SK-N-SH (cell line): Measurements from ENCODE around the gene BABAM2. TPM values are rescaled to one million over a fixed set of nuclear protein-coding genes. Genes with fewer than 3 reads are reported as not detected.
A peak's percentile ranks its signal among the peaks of the same experiment; 100 is the strongest.

Experiments used
- CTCF ChIA-PET: fragments of 300-600, 350-600 bp; formaldehyde crosslinking; extraction: SDS; loops from one replicate; lab custom pipeline; 2021; lab: Yijun Ruan, JAX
- POLR2A ChIA-PET: fragments of 350-600 bp; sonication (Branson Sonifier 250); formaldehyde crosslinking; extraction: SDS; loops from one replicate; lab custom pipeline; 2020; ENCODE audit warnings: antibody characterized with exemption, inconsistent platforms; lab: Yijun Ruan, JAX
- DNase-seq: peaks from one replicate; pipeline ENCODE4 v3.0.0; 2012
- H2AFZ ChIP-seq: fragments of 200-600 bp; sonication (generic); 2 replicates; pipeline ENCODE4 v1.8.1; 2016; ENCODE audit warnings: antibody characterized with exemption, mild to moderate bottlenecking, low read depth
- H3F3A ChIP-seq: fragments of 200-600 bp; sonication (generic); replicated peaks from 2 replicates; pipeline ENCODE3; 2016; ENCODE audit warnings: antibody characterized with exemption, mild to moderate bottlenecking; ENCODE audit not compliant: insufficient read depth
- H3K27ac ChIP-seq, 2 experiments: fragments of 200-500 bp in 1 of 2; fragments of 200-600 bp in 1 of 2; sonication (Bioruptor generic) in 1 of 2; sonication (generic), shearing (Covaris generic) in 1 of 2; 2 replicates each; pipeline versions ENCODE4 v1.5.1 to v1.6.1; 2014 to 2016; ENCODE audit warnings: low read depth in 2 of 2, inconsistent platforms in 1 of 2, low read length in 1 of 2, mild to moderate bottlenecking in 1 of 2, mixed read lengths in 1 of 2
- H3K27me3 ChIP-seq: fragments of 200-600 bp; sonication (generic), shearing (Covaris generic); 2 replicates; pipeline ENCODE4 v1.6.1; 2016; ENCODE audit warnings: mixed run types; ENCODE audit not compliant: insufficient read depth
- H3K36me3 ChIP-seq, 2 experiments: fragments of 200-500 bp in 1 of 2; fragments of 200-600 bp in 1 of 2; sonication (Bioruptor generic) in 1 of 2; sonication (generic) in 1 of 2; replicated peaks in 1 of 2; 2 replicates each; pipeline versions ENCODE3 to v1.5.1; 2014 to 2016; ENCODE audit warnings: low read length in 1 of 2, mild to moderate bottlenecking in 1 of 2; ENCODE audit not compliant: insufficient read depth in 2 of 2, control insufficient read depth in 1 of 2
- H3K4me1 ChIP-seq, 2 experiments: fragments of 200-500 bp in 1 of 2; fragments of 200-600 bp in 1 of 2; sonication (Bioruptor generic) in 1 of 2; sonication (generic), shearing (Covaris generic) in 1 of 2; 2 replicates each; pipeline versions ENCODE4 v1.5.1 to v1.6.1; 2014 to 2016; ENCODE audit warnings: low read depth in 1 of 2, low read length in 1 of 2, mixed run types in 1 of 2; ENCODE audit not compliant: insufficient read depth in 2 of 2, control insufficient read depth in 1 of 2
- H3K4me2 ChIP-seq: fragments of 200-600 bp; sonication (generic), shearing (Covaris generic); 2 replicates; pipeline ENCODE4 v1.6.1; 2017; ENCODE audit warnings: mixed run types
- H3K4me3 ChIP-seq, 2 experiments: fragments of 200-500 bp in 1 of 2; fragments of 200-600 bp in 1 of 2; sonication (Bioruptor generic) in 1 of 2; sonication (generic), shearing (Covaris generic) in 1 of 2; 2 replicates each; pipeline versions ENCODE4 v1.5.1 to v1.8.1; 2014 to 2016; ENCODE audit warnings: low read depth in 2 of 2, inconsistent platforms in 1 of 2, low read length in 1 of 2, mild to moderate bottlenecking in 1 of 2, mixed read lengths in 1 of 2, moderate library complexity in 1 of 2
- H3K79me2 ChIP-seq: fragments of 200-600 bp; sonication (generic); 2 replicates; pipeline ENCODE4 v1.8.1; 2017; ENCODE audit warnings: mild to moderate bottlenecking; ENCODE audit not compliant: insufficient read depth
- H3K9ac ChIP-seq: fragments of 200-600 bp; sonication (generic); 2 replicates; pipeline ENCODE4 v1.6.1; 2017; ENCODE audit warnings: mixed run types
- H3K9me2 ChIP-seq: fragments of 200-600 bp; sonication (generic); 2 replicates; pipeline ENCODE4 v1.6.1; 2017; ENCODE audit warnings: mixed run types
- H3K9me3 ChIP-seq: fragments of 200-600 bp; sonication (generic); 2 replicates; pipeline ENCODE4 v1.6.1; 2017; ENCODE audit warnings: mixed run types, mild to moderate bottlenecking, moderate library complexity
- H4K20me1 ChIP-seq: fragments of 200-600 bp; sonication (generic); 2 replicates; pipeline ENCODE4 v1.6.1; 2017; ENCODE audit warnings: mild to moderate bottlenecking, mixed run types; ENCODE audit not compliant: insufficient read depth
- ELF1 ChIP-seq: IDR thresholded peaks from 2 replicates; pipeline ENCODE4 v1.4.0; 2012
- EP300 ChIP-seq, 2 experiments: IDR thresholded peaks; 2 replicates each; pipeline versions ENCODE4 v1.4.0 to v1.6.1; 2012; ENCODE audit warnings: borderline replicate concordance in 1 of 2, low read depth in 1 of 2, low read length in 1 of 2
- FOXJ3 ChIP-seq: sonication (generic); formaldehyde crosslinking; IDR thresholded peaks from 2 replicates; pipeline ENCODE4 v1.5.1; 2020; ENCODE audit warnings: mild to moderate bottlenecking, missing genetic modification reagents
- GATA2 ChIP-seq: sonication (generic); formaldehyde crosslinking; IDR thresholded peaks from 2 replicates; pipeline ENCODE4 v1.5.0; 2020; ENCODE audit warnings: mild to moderate bottlenecking, missing genetic modification reagents
- IRF3 ChIP-seq: fragments of 150-350 bp; IDR thresholded peaks from 2 replicates; pipeline ENCODE4 v1.6.1; 2016; ENCODE audit warnings: mild to moderate bottlenecking, low read depth, low read length
- JUND ChIP-seq: IDR thresholded peaks from 2 replicates; pipeline ENCODE4 v1.4.0; 2012
- MEF2A ChIP-seq: IDR thresholded peaks from 2 replicates; pipeline ENCODE4 v1.4.0; 2012; ENCODE audit warnings: low read depth, borderline replicate concordance
- MXI1 ChIP-seq: IDR thresholded peaks from 2 replicates; pipeline ENCODE4 v1.6.1; 2012; ENCODE audit warnings: mild to moderate bottlenecking, low read depth, low read length, improper control_type of control experiment
- NFIC ChIP-seq: IDR thresholded peaks from 2 replicates; pipeline ENCODE4 v1.4.0; 2012; ENCODE audit warnings: borderline replicate concordance
- PBX3 ChIP-seq: IDR thresholded peaks from 2 replicates; pipeline ENCODE4; 2012
- POLR2AphosphoS5 ChIP-seq: IDR thresholded peaks from 2 replicates; pipeline ENCODE4 v1.6.1; 2012; ENCODE audit warnings: low read depth, low read length
- RAD21 ChIP-seq: IDR thresholded peaks from 2 replicates; pipeline ENCODE4 v1.6.1; 2012; ENCODE audit warnings: mild to moderate bottlenecking, low read length
- RCOR1 ChIP-seq: fragments of 150-350 bp; IDR thresholded peaks from 2 replicates; pipeline ENCODE4 v1.6.1; 2017; ENCODE audit warnings: antibody characterized with exemption, low read length
- RFX5 ChIP-seq: IDR thresholded peaks from 2 replicates; pipeline ENCODE4 v1.6.1; 2012; ENCODE audit warnings: mild to moderate bottlenecking, improper control_type of control experiment, low read length
- SMC3 ChIP-seq: IDR thresholded peaks from 2 replicates; pipeline ENCODE4 v1.6.1; 2012; ENCODE audit warnings: low read depth, low read length, improper control_type of control experiment
- TCF12 ChIP-seq: IDR thresholded peaks from 2 replicates; pipeline ENCODE4 v1.4.0; 2012
- TEAD4 ChIP-seq: IDR thresholded peaks from 2 replicates; pipeline ENCODE4 v1.4.0; 2012; ENCODE audit warnings: mild to moderate bottlenecking, borderline replicate concordance; ENCODE audit not compliant: insufficient read depth
- USF1 ChIP-seq: IDR thresholded peaks from 2 replicates; pipeline ENCODE4 v1.4.0; 2012; ENCODE audit warnings: low read depth, borderline replicate concordance
- WGBS: methylation state at CpG from one replicate; pipeline ENCODE4 v1.1.6; 2017; ENCODE audit warnings: low lambda C conversion rate; 5-methylcytosine and 5-hydroxymethylcytosine counted together
- polyA plus RNA-seq, 3 experiments: library from polyadenylated mRNA; depleted of rRNA; stranded (reverse); fragments of >200 nt; gene quantifications; 2 replicates each; pipeline ENCODE4 v1.2.3, GENCODE V29; 2012
- TF ChIP-seq, protein P1 (sequence below): fragments of 200-600 bp; sonication (generic); IDR thresholded peaks from 2 replicates; pipeline ENCODE4 v1.6.1; 2017; ENCODE audit warnings: antibody characterized with exemption, mild to moderate bottlenecking, moderate library complexity
- TF ChIP-seq, protein P2 (sequence below): fragments of 150-350 bp; IDR thresholded peaks from 2 replicates; pipeline ENCODE4 v1.6.1; 2017; ENCODE audit warnings: antibody characterized with exemption, low read length, low read depth, borderline replicate concordance
- TF ChIP-seq, protein P3 (sequence below): IDR thresholded peaks from 2 replicates; pipeline ENCODE4 v1.4.0; 2012; ENCODE audit warnings: low read depth, borderline replicate concordance

The BABAM2 gene
- polyA plus RNA-seq, 1 of the 3 experiments (the other 2 are of a cell fraction), result 34.0 TPM

- Histone ChIP-seq H3F3A (peaks cover 18% of the 10 kb centered on the region), H3K27ac (peak overlapping the region; percentile 18 to 25; a peak in 2 of 4 replicates), H3K4me1 (peaks cover 2 to 19% of the 10 kb centered on the region in 2 experiments), H3K79me2 (no peaks in the 10 kb centered on the region), H3K4me3 (no peak overlapping the region), H3K9me2 (no peaks in the 10 kb centered on the region), H4K20me1 (no peaks in the 10 kb centered on the region), H3K4me2 (no peak overlapping the region), H3K27me3 (no peaks in the 10 kb centered on the region), H2AFZ (no peak overlapping the region), H3K9me3 (no peaks in the 10 kb centered on the region), H3K9ac (no peak overlapping the region), H3K36me3 (no peaks in the 10 kb centered on the region)
- 32% methylated on average over 4 of the region's 4 CpGs for WGBS
- DNase-seq, result no peak
- ChIA-PET POLR2A (no interaction called here), CTCF (interaction anchor here (1.2 kb wide), 2 partner anchors 13 to 216 kb away, joined by 3 read pairs; no protein-coding TSS in a partner anchor)
- no peak for TF ChIP-seq GATA2 (CRISPR knock-in tag)
- TF ChIP-seq, protein P1, sequence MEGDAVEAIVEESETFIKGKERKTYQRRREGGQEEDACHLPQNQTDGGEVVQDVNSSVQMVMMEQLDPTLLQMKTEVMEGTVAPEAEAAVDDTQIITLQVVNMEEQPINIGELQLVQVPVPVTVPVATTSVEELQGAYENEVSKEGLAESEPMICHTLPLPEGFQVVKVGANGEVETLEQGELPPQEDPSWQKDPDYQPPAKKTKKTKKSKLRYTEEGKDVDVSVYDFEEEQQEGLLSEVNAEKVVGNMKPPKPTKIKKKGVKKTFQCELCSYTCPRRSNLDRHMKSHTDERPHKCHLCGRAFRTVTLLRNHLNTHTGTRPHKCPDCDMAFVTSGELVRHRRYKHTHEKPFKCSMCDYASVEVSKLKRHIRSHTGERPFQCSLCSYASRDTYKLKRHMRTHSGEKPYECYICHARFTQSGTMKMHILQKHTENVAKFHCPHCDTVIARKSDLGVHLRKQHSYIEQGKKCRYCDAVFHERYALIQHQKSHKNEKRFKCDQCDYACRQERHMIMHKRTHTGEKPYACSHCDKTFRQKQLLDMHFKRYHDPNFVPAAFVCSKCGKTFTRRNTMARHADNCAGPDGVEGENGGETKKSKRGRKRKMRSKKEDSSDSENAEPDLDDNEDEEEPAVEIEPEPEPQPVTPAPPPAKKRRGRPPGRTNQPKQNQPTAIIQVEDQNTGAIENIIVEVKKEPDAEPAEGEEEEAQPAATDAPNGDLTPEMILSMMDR, result no peak
- no peak for TF ChIP-seq SMC3
- TF ChIP-seq MXI1, result no peak
- TF ChIP-seq FOXJ3, result no peak
- TF ChIP-seq PBX3, result peak; percentile 67
- TF ChIP-seq, protein P2, sequence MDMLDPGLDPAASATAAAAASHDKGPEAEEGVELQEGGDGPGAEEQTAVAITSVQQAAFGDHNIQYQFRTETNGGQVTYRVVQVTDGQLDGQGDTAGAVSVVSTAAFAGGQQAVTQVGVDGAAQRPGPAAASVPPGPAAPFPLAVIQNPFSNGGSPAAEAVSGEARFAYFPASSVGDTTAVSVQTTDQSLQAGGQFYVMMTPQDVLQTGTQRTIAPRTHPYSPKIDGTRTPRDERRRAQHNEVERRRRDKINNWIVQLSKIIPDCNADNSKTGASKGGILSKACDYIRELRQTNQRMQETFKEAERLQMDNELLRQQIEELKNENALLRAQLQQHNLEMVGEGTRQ, result no peak
- TF ChIP-seq NFIC, result no peak
- peak; percentile 50; the same call in 1 of the 2 replicates for TF ChIP-seq MEF2A
- TF ChIP-seq EP300 (IDR thresholded peaks at IDR 0.05; ENCODE audit: borderline replicate concordance in 1 of 2, low read depth in 1 of 2, low read length in 1 of 2), result peak in 1 of 2 experiments; percentile 56; a peak in 1 of 4 replicates
- no peak for TF ChIP-seq RCOR1
- TF ChIP-seq USF1, result no peak
- TF ChIP-seq ELF1, result no peak
- TF ChIP-seq, protein P3, sequence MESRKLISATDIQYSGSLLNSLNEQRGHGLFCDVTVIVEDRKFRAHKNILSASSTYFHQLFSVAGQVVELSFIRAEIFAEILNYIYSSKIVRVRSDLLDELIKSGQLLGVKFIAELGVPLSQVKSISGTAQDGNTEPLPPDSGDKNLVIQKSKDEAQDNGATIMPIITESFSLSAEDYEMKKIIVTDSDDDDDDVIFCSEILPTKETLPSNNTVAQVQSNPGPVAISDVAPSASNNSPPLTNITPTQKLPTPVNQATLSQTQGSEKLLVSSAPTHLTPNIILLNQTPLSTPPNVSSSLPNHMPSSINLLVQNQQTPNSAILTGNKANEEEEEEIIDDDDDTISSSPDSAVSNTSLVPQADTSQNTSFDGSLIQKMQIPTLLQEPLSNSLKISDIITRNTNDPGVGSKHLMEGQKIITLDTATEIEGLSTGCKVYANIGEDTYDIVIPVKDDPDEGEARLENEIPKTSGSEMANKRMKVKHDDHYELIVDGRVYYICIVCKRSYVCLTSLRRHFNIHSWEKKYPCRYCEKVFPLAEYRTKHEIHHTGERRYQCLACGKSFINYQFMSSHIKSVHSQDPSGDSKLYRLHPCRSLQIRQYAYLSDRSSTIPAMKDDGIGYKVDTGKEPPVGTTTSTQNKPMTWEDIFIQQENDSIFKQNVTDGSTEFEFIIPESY, result no peak
- TF ChIP-seq RAD21, result no peak
- peak; percentile 47 for TF ChIP-seq TCF12
- TF ChIP-seq IRF3, result no peak
- peak; percentile 4; the same call in 1 of the 2 replicates for TF ChIP-seq JUND
- no peak for TF ChIP-seq RFX5
- TF ChIP-seq TEAD4, result no peak
- no peak for TF ChIP-seq POLR2AphosphoS5
Observed at GRCh38 chr2:27920148-27920885, 29.8 kb downstream of the BABAM2 start.
